Measurements from ENCODE around the gene NR1I3. TPM values are rescaled to one million over a fixed set of nuclear protein-coding genes. Genes with fewer than 3 reads are reported as not detected.

NR1I3 gene
- total and polyA plus RNA-seq, 2 donors (not counting 1 experiment from before 2014, with no cell fraction given), result not detected

GRCh38 chr1:161223805-161224694 lies 14.0 kb downstream of the NR1I3 start:
- CTCF ChIA-PET, result interaction anchor here (0.6 to 10.0 kb wide), 5 partner anchors 14 to 174 kb away, joined by 3 to 104 read pairs (median 6); partner anchors contain the start of gene PPOX
- no peaks in the 10 kb centered on the region for H3K9me3 Mint-ChIP-seq (ENCODE audit: insufficient read depth)
- POLR2A ChIA-PET, result interaction anchor here (1.1 to 2.9 kb wide), 3 partner anchors 16 to 83 kb away, joined by 3 to 21 read pairs (median 4); partner anchors contain the start of gene NDUFS2

More at GRCh38 chr1:161223805-161224694, 14.0 kb downstream of the NR1I3 start:
- ATAC-seq (ENCODE audit: low read depth) (no peak), DNase-seq (no peak)
- Histone ChIP-seq H2AFZ (ENCODE audit: insufficient read depth, low read depth, low read length, poor library complexity, severe bottlenecking) (no peak overlapping the region), H4K20me1 (ENCODE audit: control insufficient read depth, insufficient read depth, low read length, poor library complexity, severe bottlenecking) (no peaks in the 10 kb centered on the region), H3K4me3 (ENCODE audit: control extremely low read depth in 1 of 5, extremely low read depth in 1 of 5, insufficient read depth in 1 of 5, low read depth in 2 of 5, low read length in 4 of 5) (no peak overlapping the region), H3K4me1 (ENCODE audit: control insufficient read depth in 2 of 2, insufficient read depth in 2 of 2, low read length in 2 of 2) (peaks cover 22 to 29% of the 10 kb centered on the region in 2 donors), H3K27ac (ENCODE audit: low read length in 2 of 2) (no peak overlapping the region), H3K4me2 (replicated peaks; ENCODE audit: low read depth, low read length, poor library complexity, severe bottlenecking) (no peak overlapping the region), H3K9ac (ENCODE audit: low read length) (no peak overlapping the region), H3K79me2 (ENCODE audit: control insufficient read depth, insufficient read depth, low read length) (peaks cover 7% of the 10 kb centered on the region), H3K9me3 (ENCODE audit: control extremely low read depth in 1 of 3, control insufficient read depth in 2 of 3, insufficient read depth in 1 of 3, low read length in 2 of 3) (no peaks in the 10 kb centered on the region), H3K27me3 (replicated peaks in 1 of 4; ENCODE audit: control extremely low read depth in 1 of 4, control insufficient read depth in 3 of 4, insufficient read depth in 4 of 4, low read length in 3 of 4) (peaks cover 0 to 40% (median 32%) of the 10 kb centered on the region in 4 experiments), H3K36me3 (replicated peaks in 1 of 2; ENCODE audit: control extremely low read depth in 1 of 2, control insufficient read depth in 1 of 2, extremely low read depth in 1 of 2, insufficient read depth in 2 of 2, low read length in 1 of 2) (peaks cover 1 to 6% of the 10 kb centered on the region in 2 experiments)
- Mint-ChIP-seq H3K4me3 (no peak overlapping the region), H3K27me3 (peaks cover 41% of the 10 kb centered on the region), H3K4me1 (peaks cover 31% of the 10 kb centered on the region), H3K27ac (no peak overlapping the region)
- no peak for TF ChIP-seq CTCF (IDR thresholded peaks at IDR 0.05)
- TF ChIP-seq EZH2 (IDR thresholded peaks at IDR 0.05; ENCODE audit: borderline replicate concordance, insufficient read depth, low read depth, low read length, poor library complexity, severe bottlenecking), result no peak
- intact Hi-C loops (cut with micrococcal nuclease), result no loop called here
- WGBS (ENCODE audit: insufficient coverage), result 100% methylated on average over 1 of the region's 7 CpGs
